HEK293 (cell line): ENCODE data around the gene PRKCD.

Experiments used
- CTCF ChIA-PET: fragments of 350-600 bp; formaldehyde crosslinking; extraction: SDS; loops from one replicate; lab custom pipeline; 2021; ENCODE audit warnings: antibody characterized with exemption; lab: Yijun Ruan, JAX
- POLR2A ChIA-PET: fragments of 300-600 bp; formaldehyde crosslinking; extraction: SDS; loops from one replicate; lab custom pipeline; 2020; ENCODE audit warnings: antibody characterized with exemption, inconsistent platforms; lab: Yijun Ruan, JAX
- H3K27ac ChIP-seq: fragments of 200-500 bp; sonication (Bioruptor generic); 2 replicates; pipeline ENCODE4 v1.5.1; 2014; ENCODE audit warnings: low read depth, low read length, control low read depth, inconsistent platforms; ENCODE audit errors: extremely low read depth
- H3K36me3 ChIP-seq, 2 experiments: fragments of 200-500 bp in 1 of 2; sonication (Bioruptor generic) in 1 of 2; 1 replicate in 1 of 2; 2 replicates in 1 of 2; pipeline ENCODE4 v1.5.1; 2014 to 2017; ENCODE audit warnings: inconsistent platforms in 2 of 2, low read length in 2 of 2; ENCODE audit not compliant: control insufficient read depth in 2 of 2, insufficient read depth in 1 of 2
- H3K4me1 ChIP-seq: fragments of 200-500 bp; sonication (Bioruptor generic); 2 replicates; pipeline ENCODE4 v1.5.1; 2014; ENCODE audit warnings: mild to moderate bottlenecking, low read length, inconsistent platforms; ENCODE audit not compliant: control insufficient read depth, insufficient read depth
- H3K4me3 ChIP-seq: 2 replicates; pipeline ENCODE4 v1.5.1; 2011; ENCODE audit warnings: low read depth, mild to moderate bottlenecking, control low read depth, low read length, moderate library complexity
- H3K9me3 ChIP-seq: fragments of 200-500 bp; sonication (Bioruptor generic); 2 replicates; pipeline ENCODE4 v1.5.1; 2014; ENCODE audit warnings: low read depth, low read length, inconsistent platforms; ENCODE audit not compliant: control insufficient read depth, insufficient read depth
- KLF10 ChIP-seq: fragments of 450-650 bp; IDR thresholded peaks from 2 replicates; pipeline ENCODE4 v1.5.1; 2018; ENCODE audit warnings: missing biosample characterization, mild to moderate bottlenecking, missing genetic modification characterization
- KLF16 ChIP-seq: fragments of 450-650 bp; formaldehyde crosslinking; IDR thresholded peaks from 2 replicates; pipeline ENCODE4 v1.5.1; 2017; ENCODE audit warnings: missing biosample characterization, missing genetic modification characterization
- MYNN ChIP-seq: fragments of 450-650 bp; formaldehyde crosslinking; IDR thresholded peaks from 2 replicates; pipeline ENCODE4 v1.5.1; 2016; ENCODE audit warnings: missing biosample characterization, missing genetic modification characterization, borderline replicate concordance
- OVOL3 ChIP-seq: fragments of 450-650 bp; formaldehyde crosslinking; IDR thresholded peaks from 2 replicates; pipeline ENCODE4 v1.5.1; 2016; ENCODE audit warnings: missing biosample characterization, missing genetic modification characterization
- ZFP3 ChIP-seq: fragments of 450-650 bp; formaldehyde crosslinking; IDR thresholded peaks from 2 replicates; pipeline ENCODE4 v1.5.1; 2016; ENCODE audit warnings: low read depth, missing biosample characterization, missing genetic modification characterization
- ZFP41 ChIP-seq: fragments of 450-650 bp; formaldehyde crosslinking; IDR thresholded peaks from 2 replicates; pipeline ENCODE4 v1.5.1; 2016; ENCODE audit warnings: missing biosample characterization, missing genetic modification characterization, borderline replicate concordance
- ZNF174 ChIP-seq: fragments of 450-650 bp; formaldehyde crosslinking; IDR thresholded peaks from 2 replicates; pipeline ENCODE4 v1.5.0; 2017; ENCODE audit warnings: missing biosample characterization, mild to moderate bottlenecking, missing genetic modification characterization
- ZNF19 ChIP-seq: fragments of 450-650 bp; formaldehyde crosslinking; IDR thresholded peaks from 2 replicates; pipeline ENCODE4; 2016; ENCODE audit warnings: missing biosample characterization, missing genetic modification characterization, low read depth
- ZNF311 ChIP-seq: fragments of 450-650 bp; formaldehyde crosslinking; IDR thresholded peaks from 2 replicates; pipeline ENCODE4 v1.5.1; 2017; ENCODE audit warnings: missing biosample characterization, missing genetic modification characterization, borderline replicate concordance
- ZNF341 ChIP-seq: fragments of 450-650 bp; formaldehyde crosslinking; IDR thresholded peaks from 2 replicates; pipeline ENCODE4; 2016; ENCODE audit warnings: low read depth, missing biosample characterization, missing genetic modification characterization
- ZNF37A ChIP-seq: fragments of 450-650 bp; IDR thresholded peaks from 2 replicates; pipeline ENCODE4 v1.5.1; 2018; ENCODE audit warnings: missing biosample characterization, missing genetic modification characterization
- ZNF423 ChIP-seq: fragments of 450-650 bp; formaldehyde crosslinking; IDR thresholded peaks from 2 replicates; pipeline ENCODE4 v1.5.1; 2016; ENCODE audit warnings: missing biosample characterization, missing genetic modification characterization
- ZNF529 ChIP-seq: fragments of 450-650 bp; formaldehyde crosslinking; IDR thresholded peaks from 2 replicates; pipeline ENCODE4 v1.5.1; 2017; ENCODE audit warnings: missing genetic modification characterization, missing biosample characterization; ENCODE audit not compliant: insufficient replicate concordance
- ZNF560 ChIP-seq: fragments of 450-650 bp; formaldehyde crosslinking; IDR thresholded peaks from 2 replicates; pipeline ENCODE4 v1.5.1; 2017; ENCODE audit warnings: missing biosample characterization, missing genetic modification characterization, borderline replicate concordance
- TF ChIP-seq, protein P1 (sequence below): fragments of 450-650 bp; formaldehyde crosslinking; IDR thresholded peaks from 2 replicates; pipeline ENCODE4 v1.5.1; 2016; ENCODE audit warnings: missing biosample characterization, missing genetic modification characterization
- TF ChIP-seq, protein P2 (sequence below): IDR thresholded peaks from 2 replicates; pipeline ENCODE4 v1.6.1; 2011; ENCODE audit warnings: mild to moderate bottlenecking, low read depth, low read length, borderline replicate concordance
- TF ChIP-seq, protein P3 (sequence below): sonication (generic); formaldehyde crosslinking; IDR thresholded peaks from 2 replicates; pipeline ENCODE4 v1.8.1; 2022; ENCODE audit warnings: mild to moderate bottlenecking, moderate library complexity, missing genetic modification reagents
- TF ChIP-seq, protein P4 (sequence below): fragments of 450-650 bp; formaldehyde crosslinking; IDR thresholded peaks from 2 replicates; pipeline ENCODE4 v1.5.1; 2016; ENCODE audit warnings: missing biosample characterization, missing genetic modification characterization

The PRKCD gene

DNA sequence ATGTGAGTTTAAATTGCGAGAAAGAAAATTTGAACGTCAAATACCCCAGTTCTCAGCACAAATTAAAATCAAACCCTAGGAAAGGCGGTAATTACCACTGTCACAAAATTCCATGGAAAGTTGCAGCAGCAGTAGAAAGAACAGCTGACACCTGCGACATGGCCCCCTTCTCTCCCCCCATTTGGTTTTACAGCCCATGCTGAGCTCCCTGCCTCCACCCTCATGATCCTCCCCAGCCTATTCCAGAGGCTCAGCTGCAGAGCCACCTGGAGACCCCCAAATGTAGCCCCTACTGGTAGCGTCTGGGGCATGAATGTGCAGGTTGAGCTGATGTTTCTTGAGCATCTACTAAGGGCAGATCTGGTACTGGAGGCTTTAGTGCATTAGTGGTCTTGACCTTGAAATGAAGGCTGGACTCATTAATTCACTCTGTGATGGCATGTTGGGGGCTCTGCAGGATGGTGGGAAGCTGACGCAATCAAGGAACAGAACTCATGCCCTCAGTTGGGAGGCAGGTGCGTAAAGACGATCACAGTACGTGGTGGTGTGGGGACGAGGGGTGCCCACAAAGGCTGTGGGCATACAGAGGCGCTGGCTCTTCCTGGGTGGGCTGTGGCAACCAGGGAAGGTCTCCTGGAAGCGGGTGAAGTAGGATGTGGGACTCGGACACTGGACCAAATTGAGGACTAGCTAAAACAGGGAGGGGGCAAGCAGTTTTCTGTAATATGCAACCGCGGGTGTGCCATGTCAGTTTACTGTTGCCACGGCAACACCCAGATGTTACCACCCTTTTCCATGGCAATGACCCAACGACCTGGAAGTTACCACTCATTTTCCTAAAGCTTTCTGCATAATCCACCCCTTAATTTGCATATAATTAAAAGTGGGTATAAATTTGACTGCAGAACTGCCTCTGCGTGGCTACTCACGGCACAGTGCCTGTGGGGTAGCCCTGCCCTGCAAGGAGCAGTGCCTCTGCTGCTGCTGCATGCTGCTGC is 39.8 kb downstream of the PRKCD start:
- Histone ChIP-seq H3K36me3 (peaks cover 0 to 60% of the 10 kb centered on the region in 2 experiments; a peak in 1 of 3 replicates), H3K4me1 (no peaks in the 10 kb centered on the region), H3K27ac (no peak overlapping the region), H3K9me3 (no peaks in the 10 kb centered on the region), H3K4me3 (no peak overlapping the region)
- ChIA-PET POLR2A (interaction anchor here (0.8 kb wide), 1 partner anchor 30 kb away, joined by 3 read pairs; no protein-coding TSS in a partner anchor), CTCF (interaction anchor here (0.5 to 1.0 kb wide), 3 partner anchors 19 to 150 kb away, joined by 3 to 4 read pairs (median 3); no protein-coding TSS in a partner anchor)
- TF ChIP-seq, protein P1, sequence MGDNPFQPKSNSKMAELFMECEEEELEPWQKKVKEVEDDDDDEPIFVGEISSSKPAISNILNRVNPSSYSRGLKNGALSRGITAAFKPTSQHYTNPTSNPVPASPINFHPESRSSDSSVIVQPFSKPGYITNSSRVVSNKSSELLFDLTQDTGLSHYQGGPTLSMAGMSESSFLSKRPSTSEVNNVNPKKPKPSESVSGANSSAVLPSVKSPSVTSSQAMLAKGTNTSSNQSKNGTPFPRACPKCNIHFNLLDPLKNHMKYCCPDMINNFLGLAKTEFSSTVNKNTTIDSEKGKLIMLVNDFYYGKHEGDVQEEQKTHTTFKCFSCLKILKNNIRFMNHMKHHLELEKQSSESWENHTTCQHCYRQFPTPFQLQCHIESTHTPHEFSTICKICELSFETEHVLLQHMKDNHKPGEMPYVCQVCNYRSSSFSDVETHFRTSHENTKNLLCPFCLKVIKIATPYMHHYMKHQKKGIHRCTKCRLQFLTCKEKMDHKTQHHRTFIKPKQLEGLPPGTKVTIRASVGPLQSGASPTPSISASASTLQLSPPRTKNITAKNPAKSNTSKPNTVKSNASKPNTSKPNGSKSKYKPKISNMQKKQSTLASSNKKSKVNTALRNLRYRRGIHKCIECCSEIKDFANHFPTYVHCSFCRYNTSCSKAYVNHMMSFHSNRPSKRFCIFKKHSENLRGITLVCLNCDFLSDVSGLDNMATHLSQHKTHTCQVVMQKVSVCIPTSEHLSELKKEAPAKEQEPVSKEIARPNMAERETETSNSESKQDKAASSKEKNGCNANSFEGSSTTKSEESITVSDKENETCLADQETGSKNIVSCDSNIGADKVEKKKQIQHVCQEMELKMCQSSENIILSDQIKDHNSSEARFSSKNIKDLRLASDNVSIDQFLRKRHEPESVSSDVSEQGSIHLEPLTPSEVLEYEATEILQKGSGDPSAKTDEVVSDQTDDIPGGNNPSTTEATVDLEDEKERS (tag by site-specific recombination): no peak
- TF ChIP-seq, protein P2, sequence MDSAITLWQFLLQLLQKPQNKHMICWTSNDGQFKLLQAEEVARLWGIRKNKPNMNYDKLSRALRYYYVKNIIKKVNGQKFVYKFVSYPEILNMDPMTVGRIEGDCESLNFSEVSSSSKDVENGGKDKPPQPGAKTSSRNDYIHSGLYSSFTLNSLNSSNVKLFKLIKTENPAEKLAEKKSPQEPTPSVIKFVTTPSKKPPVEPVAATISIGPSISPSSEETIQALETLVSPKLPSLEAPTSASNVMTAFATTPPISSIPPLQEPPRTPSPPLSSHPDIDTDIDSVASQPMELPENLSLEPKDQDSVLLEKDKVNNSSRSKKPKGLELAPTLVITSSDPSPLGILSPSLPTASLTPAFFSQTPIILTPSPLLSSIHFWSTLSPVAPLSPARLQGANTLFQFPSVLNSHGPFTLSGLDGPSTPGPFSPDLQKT: no peak
- no peak for TF ChIP-seq ZNF37A (tag by site-specific recombination)
- TF ChIP-seq ZNF174 (tag by site-specific recombination): no peak
- no peak for TF ChIP-seq ZNF529 (tag by site-specific recombination)
- no peak for TF ChIP-seq ZNF560
- no peak for TF ChIP-seq KLF10 (tag by site-specific recombination)
- TF ChIP-seq KLF16: no peak
- no peak for TF ChIP-seq ZFP41
- TF ChIP-seq ZNF19 (tag by site-specific recombination): no peak
- no peak for TF ChIP-seq ZNF341 (tag by site-specific recombination)
- no peak for TF ChIP-seq OVOL3
- TF ChIP-seq, protein P3, sequence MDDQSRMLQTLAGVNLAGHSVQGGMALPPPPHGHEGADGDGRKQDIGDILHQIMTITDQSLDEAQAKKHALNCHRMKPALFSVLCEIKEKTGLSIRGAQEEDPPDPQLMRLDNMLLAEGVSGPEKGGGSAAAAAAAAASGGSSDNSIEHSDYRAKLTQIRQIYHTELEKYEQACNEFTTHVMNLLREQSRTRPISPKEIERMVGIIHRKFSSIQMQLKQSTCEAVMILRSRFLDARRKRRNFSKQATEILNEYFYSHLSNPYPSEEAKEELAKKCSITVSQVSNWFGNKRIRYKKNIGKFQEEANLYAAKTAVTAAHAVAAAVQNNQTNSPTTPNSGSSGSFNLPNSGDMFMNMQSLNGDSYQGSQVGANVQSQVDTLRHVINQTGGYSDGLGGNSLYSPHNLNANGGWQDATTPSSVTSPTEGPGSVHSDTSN (CRISPR knock-in tag): no peak
- TF ChIP-seq ZNF311: no peak
- TF ChIP-seq ZNF423 (tag by site-specific recombination): no peak
- no peak for TF ChIP-seq MYNN (tag by site-specific recombination)
- TF ChIP-seq ZFP3 (tag by site-specific recombination): no peak
- TF ChIP-seq, protein P4, sequence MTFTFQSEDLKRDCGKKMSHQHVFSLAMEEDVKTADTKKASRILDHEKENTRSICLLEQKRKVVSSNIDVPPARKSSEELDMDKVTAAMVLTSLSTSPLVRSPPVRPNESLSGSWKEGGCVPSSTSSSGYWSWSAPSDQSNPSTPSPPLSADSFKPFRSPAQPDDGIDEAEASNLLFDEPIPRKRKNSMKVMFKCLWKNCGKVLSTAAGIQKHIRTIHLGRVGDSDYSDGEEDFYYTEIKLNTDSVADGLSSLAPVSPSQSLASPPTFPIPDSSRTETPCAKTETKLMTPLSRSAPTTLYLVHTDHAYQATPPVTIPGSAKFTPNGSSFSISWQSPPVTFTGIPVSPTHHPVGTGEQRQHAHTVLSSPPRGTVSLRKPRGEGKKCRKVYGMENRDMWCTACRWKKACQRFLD (tag by site-specific recombination): no peak
